Testis (tissue), 2 donors: ENCODE measurements around the gene NR3C1.

Experiments used
- POLR2A ChIP-seq: fragments of 450-650 bp; IDR thresholded peaks from one replicate; pipeline ENCODE4 v1.6.1; 2017; ENCODE audit warnings: antibody characterized with exemption, mild to moderate bottlenecking, moderate library complexity
- TF ChIP-seq, protein P1 (sequence below), 3 experiments: fragments of 450-650 bp in 2 of 3; fragments of 200-600 bp in 1 of 3; sonication (generic) in 1 of 3; IDR thresholded peaks; one replicate each; pipeline ENCODE4 v1.5.1; 2016 to 2019; ENCODE audit warnings: antibody characterized with exemption in 3 of 3, mild to moderate bottlenecking in 2 of 3, moderate library complexity in 1 of 3

DNA sequence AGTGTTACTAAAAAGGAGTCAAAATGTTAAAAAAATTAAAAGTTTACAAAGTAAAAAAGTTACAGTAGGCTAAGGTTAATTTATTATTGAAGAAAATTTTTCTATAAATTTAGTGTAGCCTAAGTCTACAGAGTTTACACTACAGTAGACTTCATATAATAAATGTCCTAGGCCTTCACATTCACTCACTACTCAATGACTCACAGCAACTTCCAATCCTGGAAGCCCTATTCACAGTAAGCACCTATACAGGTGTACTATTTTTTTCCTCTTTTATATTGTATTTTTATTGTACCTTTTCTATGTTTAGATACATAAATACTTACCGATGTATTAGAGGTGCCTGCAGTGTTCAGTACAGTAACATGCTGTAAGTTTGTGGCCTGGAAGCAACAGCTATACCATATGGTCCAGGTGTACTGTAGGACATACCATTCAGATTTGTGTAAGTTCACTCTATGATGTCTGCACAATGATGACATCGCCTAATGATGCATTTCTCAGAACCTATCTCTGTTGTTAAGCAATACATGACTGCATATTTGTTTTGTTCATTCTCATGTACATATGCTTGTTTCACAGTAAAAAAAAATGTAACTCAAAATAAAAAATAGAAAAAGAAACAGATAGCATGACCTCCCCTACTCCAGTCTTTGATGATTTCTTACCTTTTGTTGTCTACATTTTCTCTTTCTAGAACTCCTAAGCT is 64.7 kb downstream of the NR3C1 start:
- TF ChIP-seq POLR2A: no peak
- TF ChIP-seq, protein P1, sequence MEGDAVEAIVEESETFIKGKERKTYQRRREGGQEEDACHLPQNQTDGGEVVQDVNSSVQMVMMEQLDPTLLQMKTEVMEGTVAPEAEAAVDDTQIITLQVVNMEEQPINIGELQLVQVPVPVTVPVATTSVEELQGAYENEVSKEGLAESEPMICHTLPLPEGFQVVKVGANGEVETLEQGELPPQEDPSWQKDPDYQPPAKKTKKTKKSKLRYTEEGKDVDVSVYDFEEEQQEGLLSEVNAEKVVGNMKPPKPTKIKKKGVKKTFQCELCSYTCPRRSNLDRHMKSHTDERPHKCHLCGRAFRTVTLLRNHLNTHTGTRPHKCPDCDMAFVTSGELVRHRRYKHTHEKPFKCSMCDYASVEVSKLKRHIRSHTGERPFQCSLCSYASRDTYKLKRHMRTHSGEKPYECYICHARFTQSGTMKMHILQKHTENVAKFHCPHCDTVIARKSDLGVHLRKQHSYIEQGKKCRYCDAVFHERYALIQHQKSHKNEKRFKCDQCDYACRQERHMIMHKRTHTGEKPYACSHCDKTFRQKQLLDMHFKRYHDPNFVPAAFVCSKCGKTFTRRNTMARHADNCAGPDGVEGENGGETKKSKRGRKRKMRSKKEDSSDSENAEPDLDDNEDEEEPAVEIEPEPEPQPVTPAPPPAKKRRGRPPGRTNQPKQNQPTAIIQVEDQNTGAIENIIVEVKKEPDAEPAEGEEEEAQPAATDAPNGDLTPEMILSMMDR (IDR thresholded peaks at IDR 0.05): no peak
